ENCODE measurements around the gene GLRA3.
"Not testable (repeated sequence)": the region's sequence is repeated elsewhere in the genome, so short reads cannot be mapped to it uniquely, and the experiment has no call there.

GLRA3 gene

DNA sequence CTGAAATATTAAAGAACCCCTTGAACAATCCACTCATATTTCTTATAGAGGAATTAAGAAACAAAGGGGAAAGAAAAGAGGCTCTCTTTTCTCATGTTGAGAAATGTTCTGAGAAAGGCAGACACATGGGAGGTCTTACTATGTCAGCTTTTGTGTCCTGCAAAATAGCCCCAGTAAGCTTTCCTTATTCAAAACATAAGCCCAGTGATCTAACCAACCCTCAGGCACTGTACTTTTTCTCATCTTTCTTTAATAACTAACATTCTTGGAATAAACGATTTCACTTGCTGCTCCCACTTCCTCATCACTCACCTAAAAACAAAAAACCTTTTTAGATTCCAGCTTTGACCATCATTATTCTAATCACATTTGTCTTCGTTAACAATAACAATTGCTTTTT is 115.9 kb downstream of the GLRA3 start:
- DNase-seq = no peak

DNA sequence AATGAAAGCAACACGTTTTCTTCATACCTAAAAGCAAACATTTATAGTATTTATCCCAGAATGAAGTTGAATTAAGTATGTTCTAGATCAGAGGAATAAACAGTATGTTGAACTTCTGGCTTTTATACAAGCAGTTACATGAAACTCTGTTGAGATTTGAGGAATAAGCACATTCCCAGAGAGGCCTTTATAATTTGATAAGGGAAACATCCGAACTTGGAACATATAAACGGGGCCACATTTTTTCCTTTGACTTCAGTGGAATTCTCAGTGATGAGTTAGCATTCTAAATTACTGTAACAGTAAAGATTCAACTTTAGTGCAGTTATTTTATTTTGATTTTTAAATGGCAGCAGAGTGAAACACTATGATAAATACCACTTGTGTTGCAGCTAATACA is 119.5 kb downstream of the GLRA3 start:
- no peak for DNase-seq

DNA sequence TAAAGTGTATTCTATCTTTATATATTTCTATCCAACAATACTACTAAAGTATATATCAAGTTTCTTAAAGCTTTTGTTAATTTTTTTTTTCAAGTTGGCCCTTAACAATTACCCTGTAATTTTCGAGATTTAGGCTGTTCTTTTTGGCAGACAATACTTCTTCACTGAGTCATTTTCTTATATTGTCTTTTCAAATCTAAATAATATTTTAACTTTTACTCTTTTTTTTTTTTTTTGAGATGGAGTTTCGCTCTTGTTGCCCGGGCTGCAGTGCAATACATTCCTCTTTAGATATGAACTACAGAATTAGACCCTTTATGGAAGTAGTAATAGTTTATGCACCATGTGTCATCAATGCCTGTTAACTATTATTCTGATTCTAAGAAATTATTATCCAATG is 120.7 kb downstream of the GLRA3 start:
- no peak for DNase-seq

DNA sequence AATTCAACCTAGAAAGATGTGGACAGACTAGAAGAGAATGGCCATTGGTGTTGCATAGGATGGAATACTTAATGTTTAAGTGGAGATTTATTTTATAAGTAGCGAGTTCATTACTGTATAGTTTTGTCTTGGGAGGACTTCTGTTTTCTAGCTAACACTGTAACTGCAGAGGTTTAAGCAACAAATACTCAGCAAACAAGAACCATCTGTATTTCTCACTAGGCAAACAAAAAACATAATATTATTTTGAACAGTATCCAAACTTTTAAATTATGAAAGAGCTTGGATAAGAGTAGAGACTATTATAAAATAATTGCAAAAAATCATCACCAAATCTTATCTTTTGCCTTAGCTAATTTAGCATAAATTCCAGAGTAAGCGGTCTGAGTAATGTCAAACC is 121.1 kb downstream of the GLRA3 start:
- DNase-seq = no peak

DNA sequence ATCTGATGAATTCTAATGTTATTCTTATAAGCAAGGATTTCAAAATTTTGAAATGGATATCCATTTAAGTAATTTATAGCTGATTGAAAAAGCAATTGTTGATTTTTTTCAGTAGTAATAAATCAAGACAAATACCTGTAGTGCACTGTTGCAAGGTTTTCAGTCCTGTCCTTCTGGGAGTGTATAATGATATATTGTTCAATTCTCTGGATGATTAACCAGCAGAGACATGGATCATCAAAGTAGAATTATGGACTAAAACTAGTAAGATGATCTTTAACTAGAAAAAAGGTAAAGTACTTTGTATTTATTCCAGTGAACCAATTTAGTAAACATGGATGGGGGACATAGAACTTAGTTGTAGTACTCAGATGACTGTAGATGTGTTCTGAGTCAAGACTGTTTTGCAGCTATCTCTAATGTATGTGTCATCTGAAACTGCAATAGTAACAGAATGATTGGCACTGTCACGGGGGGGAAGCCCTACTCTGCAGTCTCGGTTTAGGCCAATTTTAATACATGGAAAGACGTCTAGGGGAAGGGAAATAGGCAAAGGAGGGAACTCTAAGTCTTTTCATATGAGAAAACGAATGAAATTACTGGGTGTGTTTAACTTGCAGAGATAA is 121.9 kb downstream of the GLRA3 start:
- DNase-seq = no peak

DNA sequence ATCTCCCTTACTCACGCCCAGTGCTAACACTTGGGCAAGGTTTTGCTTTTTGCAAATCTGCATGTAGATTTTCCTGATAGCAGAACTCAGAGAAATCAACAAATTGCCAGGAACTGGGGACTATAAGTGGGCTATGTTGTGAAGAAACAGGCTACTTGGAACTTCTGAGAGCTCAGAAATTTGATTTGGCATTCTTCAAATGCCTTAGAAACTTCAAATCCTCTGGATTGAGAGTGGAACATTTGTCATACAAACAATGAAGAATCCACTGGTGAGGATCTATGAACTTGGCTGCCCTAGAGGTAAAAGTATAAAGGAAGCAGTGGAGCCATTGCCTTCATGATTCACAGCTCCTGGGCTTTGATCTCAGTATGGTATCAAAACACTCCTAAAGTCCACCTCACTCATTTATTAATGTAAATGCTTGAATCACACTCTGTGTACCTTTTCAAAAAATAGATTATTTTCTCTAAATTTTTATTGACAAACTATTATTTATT is 126.0 kb downstream of the GLRA3 start:
- DNase-seq = no peak

DNA sequence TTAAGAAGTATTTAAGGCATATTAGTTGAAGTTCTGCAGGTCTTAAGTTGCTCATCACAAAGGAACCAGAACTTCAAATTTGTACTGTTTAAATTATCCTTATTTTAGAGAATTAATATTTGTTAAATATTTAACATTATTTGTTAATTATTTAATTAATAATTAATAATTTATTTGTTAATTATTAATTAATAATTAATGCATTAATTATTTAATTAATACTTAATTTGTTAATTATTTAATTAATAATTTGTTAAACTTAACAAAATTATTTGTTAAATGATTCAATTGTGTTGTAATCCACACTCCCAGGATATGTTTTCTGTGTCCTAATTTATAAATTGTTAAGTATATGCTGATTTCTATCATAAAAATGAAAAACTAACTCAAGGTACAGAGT is 129.4 kb downstream of the GLRA3 start:
- DNase-seq = no peak

DNA sequence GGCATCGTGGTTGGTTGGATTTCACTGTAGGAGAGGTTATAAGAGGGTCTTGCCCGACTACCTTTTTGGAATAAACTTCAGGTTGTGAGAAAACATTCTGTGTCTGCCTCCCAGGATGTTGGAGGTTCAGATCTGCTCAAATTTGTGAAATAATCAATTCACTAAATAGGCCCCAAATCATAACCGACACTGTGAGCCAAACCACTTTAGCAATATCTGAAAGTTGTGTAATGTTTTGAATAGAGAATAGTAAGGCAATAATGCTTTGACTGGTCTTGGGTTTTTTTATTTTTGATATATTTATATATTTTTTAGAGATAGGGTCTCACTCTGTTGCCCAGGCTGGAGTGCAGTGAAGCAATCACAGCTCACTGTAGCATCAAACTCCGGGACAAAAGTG is 131.2 kb downstream of the GLRA3 start:
- DNase-seq = no peak

DNA sequence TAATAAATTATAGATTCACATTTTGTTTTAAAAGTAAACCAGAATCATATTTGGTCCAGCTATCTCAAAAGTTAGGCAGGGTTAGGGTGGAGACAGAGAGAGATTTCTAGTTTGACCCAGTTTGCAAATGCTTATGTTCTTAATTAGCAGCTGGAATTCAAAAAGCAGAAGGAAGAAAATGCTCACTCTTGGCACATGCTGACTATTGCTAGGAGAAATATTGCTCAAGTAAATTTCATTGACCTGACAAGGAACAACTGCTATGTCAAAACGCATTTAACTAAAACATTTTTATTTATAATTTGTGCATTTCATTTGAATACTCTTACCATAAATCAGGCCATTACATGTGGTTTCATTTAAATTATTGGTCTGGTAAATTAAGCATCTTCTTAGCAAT is 131.8 kb downstream of the GLRA3 start:
- DNase-seq = no peak

DNA sequence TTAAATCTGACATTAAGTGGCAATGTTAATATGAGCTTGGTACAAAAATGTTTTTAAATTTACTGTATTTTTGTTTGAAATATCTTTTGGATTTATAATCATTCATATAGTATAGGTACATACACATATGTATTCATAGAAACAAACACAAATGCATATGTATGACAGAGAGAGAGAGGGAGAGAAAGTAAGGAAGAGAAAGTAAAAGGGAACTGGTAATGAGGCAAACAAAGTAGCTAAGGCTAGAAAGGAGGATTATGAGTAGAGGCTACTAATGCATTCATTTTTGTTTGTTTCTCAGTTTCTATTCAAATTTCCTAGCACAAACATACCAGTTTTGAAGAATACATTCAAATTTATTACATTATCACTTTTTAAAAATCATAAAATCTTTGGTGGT is 132.4 kb downstream of the GLRA3 start:
- DNase-seq = no peak

DNA sequence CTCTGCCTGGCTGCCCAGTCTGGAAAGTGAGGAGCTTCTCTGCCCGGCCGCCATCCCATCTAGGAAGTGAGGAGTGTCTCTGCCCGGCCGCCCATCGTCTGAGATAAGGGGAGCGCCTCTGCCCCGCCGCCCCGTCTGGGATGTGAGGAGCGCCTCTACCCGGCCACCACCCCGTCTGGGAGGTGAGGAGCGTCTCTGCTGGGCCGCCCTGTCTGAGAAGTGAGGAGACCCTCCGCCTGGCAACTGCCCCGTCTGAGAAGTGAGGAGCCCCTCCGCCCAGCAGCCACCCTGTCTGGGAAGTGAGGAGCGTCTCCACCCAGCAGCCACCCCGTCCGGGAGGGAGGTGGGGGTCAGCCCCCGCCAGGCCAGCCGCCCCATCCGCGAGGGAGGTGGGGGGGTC is 137.2 kb downstream of the GLRA3 start:
- DNase-seq = not testable (repeated sequence)

DNA sequence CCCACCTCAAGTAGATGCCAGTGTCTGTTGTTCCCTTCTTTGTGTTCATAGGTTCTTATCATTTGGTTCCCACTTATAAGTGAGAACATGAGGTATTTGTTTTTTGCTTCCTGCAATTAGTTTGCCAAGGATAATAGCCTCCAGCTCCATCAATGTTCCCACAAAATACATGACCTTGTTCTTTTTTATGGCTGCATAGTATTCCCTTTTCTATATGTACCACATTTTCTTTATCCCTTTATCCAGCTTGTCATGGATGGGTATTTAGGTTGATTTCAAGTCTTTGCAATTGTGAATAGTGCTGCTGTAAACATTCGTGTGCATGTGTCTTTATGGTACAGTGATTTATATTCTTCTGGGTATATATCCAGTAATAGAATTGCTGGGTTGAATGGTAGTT is 138.4 kb downstream of the GLRA3 start:
- no peak for DNase-seq

DNA sequence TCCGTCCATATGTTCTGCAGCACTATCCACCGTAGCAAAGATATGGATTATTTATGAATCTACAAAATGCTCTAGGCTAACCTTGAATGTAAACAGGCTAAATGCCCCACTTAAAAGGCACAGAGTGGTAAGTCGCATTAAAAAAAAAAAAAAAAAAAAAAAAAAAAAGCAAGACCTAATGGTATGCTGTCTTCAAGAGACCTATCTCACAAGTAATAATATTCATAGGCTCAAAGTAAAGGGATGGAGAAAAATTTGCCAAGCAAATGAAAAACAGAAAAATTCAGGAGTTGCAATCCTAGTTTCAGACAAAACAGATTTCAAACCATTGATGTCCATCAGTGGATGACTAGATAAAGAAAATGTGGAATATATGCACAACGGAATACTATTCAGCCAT is 139.4 kb downstream of the GLRA3 start:
- DNase-seq = no peak

DNA sequence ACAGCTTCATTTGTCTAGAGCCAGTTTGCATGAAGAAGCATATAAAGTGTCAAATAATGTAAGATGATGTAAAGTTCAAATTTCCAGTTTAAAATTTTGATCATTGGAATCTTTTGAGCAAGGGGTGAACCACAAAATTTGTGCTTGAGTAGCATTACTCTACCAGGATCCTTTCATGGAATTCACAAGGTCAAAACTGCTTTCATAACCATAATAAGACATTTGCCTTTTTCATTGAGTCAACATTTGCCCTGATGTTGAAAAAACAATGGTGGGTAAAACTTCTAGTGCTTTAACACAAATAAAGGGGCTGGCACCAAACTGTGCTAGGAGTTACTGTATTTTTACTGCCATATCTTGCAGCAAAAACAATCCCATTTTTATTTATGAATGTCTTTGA is 142.2 kb downstream of the GLRA3 start:
- DNase-seq = no peak

DNA sequence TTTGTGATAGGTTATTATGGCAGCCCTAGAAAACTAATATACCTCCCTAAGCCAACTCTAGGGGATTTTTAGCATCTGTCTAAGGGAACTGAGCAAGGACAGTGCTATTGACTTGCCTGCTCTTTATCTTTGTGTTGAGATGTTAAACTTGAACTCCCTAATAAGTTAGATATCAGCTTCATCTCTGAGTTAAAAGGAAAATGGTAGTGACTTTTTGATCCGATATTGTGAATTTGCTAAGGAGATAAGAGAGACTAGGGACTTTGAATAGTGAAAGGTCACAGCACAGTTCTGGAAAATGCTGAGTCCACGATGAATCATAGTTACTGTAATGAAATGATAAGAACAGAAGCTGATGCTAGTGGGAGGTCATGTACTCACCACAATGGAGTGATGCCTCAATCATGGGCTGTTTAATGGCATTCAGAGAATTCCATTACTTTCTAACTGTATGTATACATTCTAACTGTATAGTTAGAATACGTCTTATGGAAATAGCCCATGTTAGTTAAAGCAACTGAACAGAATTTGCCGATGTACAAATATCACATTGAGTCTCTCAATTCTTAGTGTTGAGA is 147.2 kb downstream of the GLRA3 start:
- no peak for DNase-seq

DNA sequence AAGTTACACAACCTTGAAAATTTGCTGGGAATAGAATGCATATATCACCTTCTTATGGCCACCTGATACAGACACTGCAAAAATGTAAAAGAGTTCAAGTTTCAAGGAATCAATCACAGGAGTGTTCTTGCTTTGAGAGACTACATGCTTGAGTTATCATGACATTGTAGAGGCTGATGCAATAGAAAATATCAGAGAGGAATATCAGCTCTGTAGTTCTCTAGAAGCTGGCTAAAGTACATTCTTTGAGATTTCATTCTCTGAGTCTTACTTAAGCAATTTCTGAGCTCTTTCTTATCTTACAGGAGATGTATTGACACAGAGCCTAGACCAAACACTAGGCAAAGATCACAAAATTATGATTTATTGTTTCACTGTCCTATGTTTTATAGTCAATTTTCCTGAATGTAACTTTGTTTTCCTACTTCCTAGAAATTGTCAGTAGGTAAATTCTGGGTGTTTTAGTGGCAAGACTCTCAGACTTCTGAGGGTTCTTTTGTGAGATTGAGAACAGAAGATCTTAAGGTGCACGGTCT is 154.7 kb downstream of the GLRA3 start:
- no peak for DNase-seq

DNA sequence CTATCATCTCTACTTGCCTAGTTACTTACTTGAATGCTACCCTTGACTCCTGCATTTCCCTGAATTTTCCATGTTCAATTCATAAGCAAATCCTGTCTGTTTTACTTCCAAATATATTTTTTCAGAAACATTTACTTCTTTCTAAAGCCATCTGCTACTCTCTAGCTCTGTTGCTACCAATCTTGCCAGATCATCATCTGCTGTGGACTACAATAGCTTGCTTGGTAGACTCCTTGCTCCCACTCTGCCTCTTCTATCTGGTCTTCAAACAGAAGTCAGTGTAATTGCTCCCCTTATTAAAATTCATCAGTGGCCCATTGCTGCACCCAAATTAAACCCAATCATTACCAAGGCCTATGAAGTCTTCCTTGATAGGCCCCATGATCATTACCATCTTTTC is 155.2 kb downstream of the GLRA3 start:
- no peak for DNase-seq

DNA sequence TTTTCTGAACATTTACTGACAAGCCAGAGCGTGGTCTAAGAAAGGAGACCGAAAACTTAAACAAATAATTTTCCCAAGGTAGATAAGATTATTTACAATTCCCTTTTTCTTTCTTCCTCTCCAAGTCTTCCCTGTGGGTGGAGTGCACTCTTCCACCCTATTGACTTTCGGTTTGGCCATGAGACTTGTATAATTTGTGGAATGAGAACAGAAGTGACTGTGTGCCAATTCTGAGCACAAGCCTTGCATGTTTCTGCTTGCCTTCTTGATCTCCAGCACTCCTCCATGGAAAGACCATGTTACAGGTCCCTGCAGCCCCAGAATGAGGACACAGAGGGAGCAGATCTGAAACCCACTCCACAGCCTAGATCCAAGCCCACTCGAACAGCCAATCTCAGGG is 156.8 kb downstream of the GLRA3 start:
- no peak for DNase-seq

DNA sequence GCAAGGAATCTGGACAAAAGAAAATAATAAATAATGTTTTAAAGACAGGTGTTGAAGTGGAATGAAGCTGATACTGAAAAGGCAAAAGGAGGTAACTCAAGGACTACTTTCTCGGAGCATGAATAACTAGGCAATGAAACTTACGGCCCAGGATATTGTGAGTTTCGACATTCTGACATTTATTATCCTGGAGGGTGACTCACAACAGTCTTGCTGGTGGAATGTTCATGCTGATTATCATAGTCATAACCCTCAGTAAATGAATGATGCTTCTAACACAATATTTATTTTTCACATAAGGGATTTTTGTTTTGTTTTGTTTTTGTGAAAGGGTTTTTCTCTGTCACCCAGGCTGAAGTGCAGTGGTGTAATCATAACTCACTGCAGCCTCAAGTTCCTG is 159.8 kb downstream of the GLRA3 start:
- no peak for DNase-seq

DNA sequence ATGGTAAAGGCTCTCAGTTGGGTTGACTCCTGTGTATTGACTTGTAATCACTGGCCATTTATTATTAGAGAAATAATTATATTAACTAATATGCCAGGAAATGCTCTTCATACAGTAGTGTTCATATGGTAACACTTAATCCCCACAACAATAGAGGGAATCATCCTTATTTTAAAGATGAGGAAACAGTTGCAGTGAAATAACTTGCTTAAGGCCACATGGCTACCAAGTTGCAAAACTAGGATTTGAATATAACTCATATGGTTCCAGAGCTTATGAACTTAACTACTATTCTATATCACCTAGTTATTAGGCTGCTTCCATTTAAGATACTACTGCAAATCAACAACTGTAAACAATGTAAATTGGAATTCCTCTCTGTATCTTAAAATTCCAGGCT is 163.2 kb downstream of the GLRA3 start:
- DNase-seq = no peak

DNA sequence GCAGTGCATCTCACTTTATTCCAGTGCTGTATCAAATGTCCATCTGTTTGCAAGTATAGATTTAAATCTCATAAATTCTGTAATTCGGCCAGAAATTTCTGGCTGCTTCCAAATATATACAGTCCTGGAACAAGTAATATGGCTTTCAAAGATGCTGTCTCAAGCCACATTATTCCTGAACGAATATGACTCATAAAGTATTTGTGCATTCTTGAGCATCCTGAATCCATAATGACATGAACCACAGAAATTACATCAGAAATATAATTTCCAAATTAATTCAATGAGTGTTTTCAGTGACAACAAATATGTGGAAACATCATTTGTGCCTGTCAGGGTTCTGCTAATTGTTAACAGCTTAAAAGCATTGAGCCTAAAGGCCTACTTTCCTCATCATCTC is 165.8 kb downstream of the GLRA3 start:
- no peak for DNase-seq

DNA sequence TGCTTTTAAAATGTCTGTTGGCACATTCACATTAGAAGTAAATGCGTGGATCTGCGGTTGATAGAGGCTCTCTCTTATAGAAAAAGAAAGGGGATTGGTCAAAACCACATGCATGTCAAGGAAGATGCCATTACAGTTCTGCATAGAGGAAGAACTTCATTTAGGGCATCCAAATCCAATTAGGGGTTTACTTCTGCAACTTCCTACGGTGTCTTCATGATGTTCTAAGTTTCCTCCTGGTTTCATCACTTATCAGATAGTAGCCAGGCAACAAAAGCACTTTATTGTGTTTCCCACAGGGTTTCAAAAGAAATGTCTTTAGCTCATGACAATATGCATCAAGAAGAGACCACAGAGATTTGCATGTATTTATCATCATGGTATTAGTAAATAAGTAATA is 170.8 kb downstream of the GLRA3 start:
- no peak for DNase-seq

DNA sequence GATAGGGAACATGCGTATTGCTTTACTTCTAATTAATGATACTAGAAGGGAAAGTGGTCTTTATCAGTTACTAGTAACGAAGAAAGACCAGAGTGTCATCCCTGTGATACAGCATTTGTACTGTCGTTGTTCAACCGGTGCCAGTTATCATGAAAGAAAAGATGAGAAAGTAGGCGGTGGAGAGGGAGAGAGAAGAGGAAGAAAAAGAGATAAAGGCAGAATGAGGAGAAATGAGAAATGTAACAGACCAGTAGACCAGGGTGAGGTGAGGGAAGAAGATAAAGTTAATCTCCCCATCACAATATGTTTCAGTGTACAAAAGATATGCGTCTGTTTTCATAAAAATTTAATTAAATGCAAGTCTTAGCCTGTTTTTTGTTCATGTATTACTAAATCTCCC is 171.6 kb downstream of the GLRA3 start:
- no peak for DNase-seq

DNA sequence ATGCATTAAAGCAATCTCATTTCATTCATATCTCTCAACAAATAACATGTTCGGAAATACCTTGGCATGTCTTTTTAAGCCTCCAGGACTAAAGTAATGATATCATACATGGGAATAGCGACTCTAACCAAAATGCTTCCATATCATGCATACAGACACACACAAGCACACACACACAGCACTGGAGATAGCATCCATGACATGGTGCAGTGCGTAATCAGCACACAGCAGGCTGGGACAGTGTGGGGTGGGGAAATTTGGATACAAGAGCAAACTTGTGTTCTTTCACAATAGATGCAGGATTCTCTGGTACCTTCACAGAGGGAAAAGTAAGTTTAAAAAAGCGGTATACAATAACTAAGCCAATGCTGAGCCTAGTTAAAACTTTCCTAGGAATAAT is 174.4 kb downstream of the GLRA3 start:
- DNase-seq = no peak

DNA sequence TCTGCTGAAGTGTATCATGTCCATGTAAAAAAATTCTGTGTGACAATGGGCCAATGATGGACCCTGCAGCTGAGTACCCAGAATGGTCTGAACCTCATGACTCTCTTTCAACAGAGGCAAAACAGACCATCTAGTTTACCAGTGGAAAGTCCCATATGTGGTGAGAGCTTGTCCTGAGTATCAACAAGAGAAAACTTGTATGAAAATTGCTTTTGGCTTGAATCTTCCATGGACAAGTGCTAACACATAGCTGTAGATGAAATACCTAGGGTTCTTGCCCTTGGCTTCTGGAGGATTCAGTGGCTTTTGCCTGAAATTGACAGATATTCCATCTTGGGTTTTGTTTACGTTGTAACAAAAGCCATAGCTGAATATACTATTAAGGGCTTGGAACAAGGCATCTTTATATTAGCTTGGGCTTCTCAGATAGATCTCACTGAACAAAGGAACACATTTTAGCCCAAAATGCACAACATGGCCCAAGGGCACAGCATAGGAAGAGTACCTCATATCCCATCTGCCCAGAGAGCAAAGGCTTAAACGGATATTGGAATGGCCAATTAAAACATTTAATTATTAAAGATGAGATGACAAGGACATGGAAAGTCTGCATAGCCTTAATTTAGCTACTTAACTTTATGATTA is 178.2 kb downstream of the GLRA3 start:
- no peak for DNase-seq
